Activated CD8-positive, alpha-beta memory T cell treated with anti-CD3 and anti-CD28 coated beads, Interleukin-2, amount 50 U/mL, for 1 hour (primary cell): ENCODE data around the gene SUB1.
A peak's percentile ranks its signal among the peaks of the same experiment; 100 is the strongest.
"Not testable (repeated sequence)": the region's sequence is repeated elsewhere in the genome, so short reads cannot be mapped to it uniquely, and the experiment has no call there.

Source experiments
- DNase-seq: peaks from one replicate; pipeline ENCODE4 v3.0.0-alpha.2; 2020; ENCODE audit errors: extremely low read depth

Gene SUB1

GRCh38 chr5:32598997-32599549, 13.7 kb downstream of the SUB1 start:
- no peak for DNase-seq

GRCh38 chr5:32600054-32600622, 14.8 kb downstream of the SUB1 start:
- no peak for DNase-seq

GRCh38 chr5:32601623-32602295, 16.4 kb downstream of the SUB1 start:
- no peak for DNase-seq

GRCh38 chr5:32602906-32603305, 17.5 kb downstream of the SUB1 start:
- no peak for DNase-seq

GRCh38 chr5:32604800-32605765, 19.7 kb downstream of the SUB1 start:
- no peak for DNase-seq

- DNase-seq = no peak
These were observed 20.4 kb downstream of the SUB1 start for GRCh38 chr5:32605766-32606152.

GRCh38 chr5:32612134-32612888, 27.0 kb downstream of the SUB1 start:
- no peak for DNase-seq

GRCh38 chr5:32613050-32613672, 27.8 kb downstream of the SUB1 start:
- DNase-seq = peak; percentile 52

GRCh38 chr5:32615236-32615635, 29.9 kb downstream of the SUB1 start:
- DNase-seq = no peak

GRCh38 chr5:32618962-32619361, 33.6 kb downstream of the SUB1 start:
- DNase-seq = no peak

GRCh38 chr5:32621256-32621655, 35.9 kb downstream of the SUB1 start:
- no peak for DNase-seq

GRCh38 chr5:32625106-32625505, 39.7 kb downstream of the SUB1 start:
- no peak for DNase-seq

GRCh38 chr5:32625547-32625946, 40.2 kb downstream of the SUB1 start:
- DNase-seq = no peak

- no peak for DNase-seq
These were observed 42.0 kb downstream of the SUB1 start for GRCh38 chr5:32627219-32627870.

GRCh38 chr5:32628049-32628844, 42.9 kb downstream of the SUB1 start:
- DNase-seq = no peak

GRCh38 chr5:32630867-32631491, 45.6 kb downstream of the SUB1 start:
- no peak for DNase-seq

- not testable (repeated sequence) for DNase-seq
These were observed 47.7 kb downstream of the SUB1 start for GRCh38 chr5:32633017-32633416.

GRCh38 chr5:32638309-32638708, 53.0 kb downstream of the SUB1 start:
- no peak for DNase-seq

GRCh38 chr5:32639943-32640342, 54.6 kb downstream of the SUB1 start:
- DNase-seq = no peak
